HEK293 (cell line): ENCODE results near the gene ERBB4.

Source experiments
- CTCF ChIA-PET: fragments of 350-600 bp; formaldehyde crosslinking; extraction: SDS; loops from one replicate; lab custom pipeline; 2021; ENCODE audit warnings: antibody characterized with exemption; lab: Yijun Ruan, JAX
- POLR2A ChIA-PET: fragments of 300-600 bp; formaldehyde crosslinking; extraction: SDS; loops from one replicate; lab custom pipeline; 2020; ENCODE audit warnings: antibody characterized with exemption, inconsistent platforms; lab: Yijun Ruan, JAX
- H3K27ac ChIP-seq: fragments of 200-500 bp; sonication (Bioruptor generic); 2 replicates; pipeline ENCODE4 v1.5.1; 2014; ENCODE audit warnings: low read depth, low read length, control low read depth, inconsistent platforms; ENCODE audit errors: extremely low read depth
- H3K36me3 ChIP-seq, 2 experiments: fragments of 200-500 bp in 1 of 2; sonication (Bioruptor generic) in 1 of 2; 1 replicate in 1 of 2; 2 replicates in 1 of 2; pipeline ENCODE4 v1.5.1; 2014 to 2017; ENCODE audit warnings: inconsistent platforms in 2 of 2, low read length in 2 of 2; ENCODE audit not compliant: control insufficient read depth in 2 of 2, insufficient read depth in 1 of 2
- H3K4me1 ChIP-seq: fragments of 200-500 bp; sonication (Bioruptor generic); 2 replicates; pipeline ENCODE4 v1.5.1; 2014; ENCODE audit warnings: mild to moderate bottlenecking, low read length, inconsistent platforms; ENCODE audit not compliant: control insufficient read depth, insufficient read depth
- H3K4me3 ChIP-seq: 2 replicates; pipeline ENCODE4 v1.5.1; 2011; ENCODE audit warnings: low read depth, mild to moderate bottlenecking, control low read depth, low read length, moderate library complexity
- H3K9me3 ChIP-seq: fragments of 200-500 bp; sonication (Bioruptor generic); 2 replicates; pipeline ENCODE4 v1.5.1; 2014; ENCODE audit warnings: low read depth, low read length, inconsistent platforms; ENCODE audit not compliant: control insufficient read depth, insufficient read depth
- BCL11A ChIP-seq: fragments of 450-650 bp; formaldehyde crosslinking; IDR thresholded peaks from 2 replicates; pipeline ENCODE4 v1.5.1; 2016; ENCODE audit warnings: low read depth, missing biosample characterization, missing genetic modification characterization
- GLI4 ChIP-seq: fragments of 450-650 bp; formaldehyde crosslinking; IDR thresholded peaks from 2 replicates; pipeline ENCODE4 v1.5.1; 2016; ENCODE audit warnings: missing biosample characterization, missing genetic modification characterization
- IKZF3 ChIP-seq: fragments of 450-650 bp; IDR thresholded peaks from 2 replicates; pipeline ENCODE4 v1.5.0; 2018; ENCODE audit warnings: missing biosample characterization, mild to moderate bottlenecking, missing genetic modification characterization, moderate library complexity
- INSM2 ChIP-seq: fragments of 450-650 bp; formaldehyde crosslinking; IDR thresholded peaks from 2 replicates; pipeline ENCODE4 v1.5.1; 2016; ENCODE audit warnings: missing biosample characterization, missing genetic modification characterization
- KLF9 ChIP-seq: fragments of 450-650 bp; formaldehyde crosslinking; IDR thresholded peaks from 2 replicates; pipeline ENCODE4 v1.5.1; 2016; ENCODE audit warnings: missing biosample characterization, missing genetic modification characterization, low read depth
- SALL2 ChIP-seq: fragments of 450-650 bp; formaldehyde crosslinking; IDR thresholded peaks from 2 replicates; pipeline ENCODE4 v1.5.0; 2017; ENCODE audit warnings: missing biosample characterization, mild to moderate bottlenecking, missing genetic modification characterization, borderline replicate concordance
- SP7 ChIP-seq: fragments of 450-650 bp; formaldehyde crosslinking; IDR thresholded peaks from 2 replicates; pipeline ENCODE4 v1.5.1; 2016; ENCODE audit warnings: missing biosample characterization, missing genetic modification characterization
- ZNF114 ChIP-seq: fragments of 450-650 bp; formaldehyde crosslinking; IDR thresholded peaks from 2 replicates; pipeline ENCODE4 v1.5.0; 2017; ENCODE audit warnings: missing biosample characterization, missing genetic modification characterization
- ZNF133 ChIP-seq: fragments of 450-650 bp; formaldehyde crosslinking; IDR thresholded peaks from 2 replicates; pipeline ENCODE4 v1.5.1; 2016; ENCODE audit warnings: missing biosample characterization, missing genetic modification characterization
- ZNF157 ChIP-seq: fragments of 450-650 bp; formaldehyde crosslinking; IDR thresholded peaks from 2 replicates; pipeline ENCODE4 v1.5.1; 2016; ENCODE audit warnings: missing biosample characterization, missing genetic modification characterization
- ZNF175 ChIP-seq: fragments of 450-650 bp; formaldehyde crosslinking; IDR thresholded peaks from 2 replicates; pipeline ENCODE4 v1.5.1; 2016; ENCODE audit warnings: missing biosample characterization, missing genetic modification characterization
- ZNF223 ChIP-seq: fragments of 450-650 bp; formaldehyde crosslinking; IDR thresholded peaks from 2 replicates; pipeline ENCODE4 v1.5.1; 2016; ENCODE audit warnings: missing biosample characterization, missing genetic modification characterization
- ZNF239 ChIP-seq: fragments of 450-650 bp; formaldehyde crosslinking; IDR thresholded peaks from 2 replicates; pipeline ENCODE4 v1.5.1; 2016; ENCODE audit warnings: missing biosample characterization, missing genetic modification characterization
- ZNF341 ChIP-seq: fragments of 450-650 bp; formaldehyde crosslinking; IDR thresholded peaks from 2 replicates; pipeline ENCODE4; 2016; ENCODE audit warnings: low read depth, missing biosample characterization, missing genetic modification characterization
- ZNF404 ChIP-seq: fragments of 450-650 bp; formaldehyde crosslinking; IDR thresholded peaks from 2 replicates; pipeline ENCODE4 v1.5.1; 2017; ENCODE audit warnings: missing biosample characterization, missing genetic modification characterization
- ZNF501 ChIP-seq: fragments of 450-650 bp; formaldehyde crosslinking; IDR thresholded peaks from 2 replicates; pipeline ENCODE4 v1.5.1; 2016; ENCODE audit warnings: missing biosample characterization, missing genetic modification characterization
- ZNF560 ChIP-seq: fragments of 450-650 bp; formaldehyde crosslinking; IDR thresholded peaks from 2 replicates; pipeline ENCODE4 v1.5.1; 2017; ENCODE audit warnings: missing biosample characterization, missing genetic modification characterization, borderline replicate concordance
- ZNF561 ChIP-seq: fragments of 450-650 bp; IDR thresholded peaks from 2 replicates; pipeline ENCODE4 v1.5.1; 2018; ENCODE audit warnings: missing biosample characterization, missing genetic modification characterization, borderline replicate concordance
- ZNF624 ChIP-seq: fragments of 450-650 bp; formaldehyde crosslinking; IDR thresholded peaks from 2 replicates; pipeline ENCODE4 v1.5.1; 2017; ENCODE audit warnings: missing biosample characterization, missing genetic modification characterization
- ZNF677 ChIP-seq: fragments of 450-650 bp; IDR thresholded peaks from 2 replicates; pipeline ENCODE4 v1.5.0; 2018; ENCODE audit warnings: missing biosample characterization, mild to moderate bottlenecking, missing genetic modification characterization, moderate library complexity
- ZNF747 ChIP-seq: fragments of 450-650 bp; formaldehyde crosslinking; IDR thresholded peaks from 2 replicates; pipeline ENCODE4 v1.5.1; 2016; ENCODE audit warnings: missing biosample characterization, missing genetic modification characterization
- ZNF777 ChIP-seq: fragments of 450-650 bp; formaldehyde crosslinking; IDR thresholded peaks from 2 replicates; pipeline ENCODE4 v1.5.1; 2017; ENCODE audit warnings: missing biosample characterization, missing genetic modification characterization, borderline replicate concordance
- ZNF792 ChIP-seq: fragments of 450-650 bp; formaldehyde crosslinking; IDR thresholded peaks from 2 replicates; pipeline ENCODE4 v1.5.1; 2016; ENCODE audit warnings: missing biosample characterization, missing genetic modification characterization
- TF ChIP-seq, protein P1 (sequence below): fragments of 450-650 bp; formaldehyde crosslinking; IDR thresholded peaks from 2 replicates; pipeline ENCODE4 v1.5.1; 2016; ENCODE audit warnings: missing biosample characterization, missing genetic modification characterization
- TF ChIP-seq, protein P2 (sequence below): fragments of 450-650 bp; formaldehyde crosslinking; IDR thresholded peaks from 2 replicates; pipeline ENCODE4 v1.5.1; 2016; ENCODE audit warnings: missing biosample characterization, missing genetic modification characterization
- TF ChIP-seq, protein P3 (sequence below): fragments of 450-650 bp; IDR thresholded peaks from 2 replicates; pipeline ENCODE4 v1.5.1; 2018; ENCODE audit warnings: missing biosample characterization, missing genetic modification characterization
- TF ChIP-seq, protein P4 (sequence below): fragments of 450-650 bp; formaldehyde crosslinking; IDR thresholded peaks from 2 replicates; pipeline ENCODE4 v1.5.1; 2016; ENCODE audit warnings: missing biosample characterization, missing genetic modification characterization, low read depth

Gene ERBB4

GRCh38 chr2:211837706-211838105, 700.9 kb downstream of the ERBB4 start (continued):
- TF ChIP-seq, protein P1, sequence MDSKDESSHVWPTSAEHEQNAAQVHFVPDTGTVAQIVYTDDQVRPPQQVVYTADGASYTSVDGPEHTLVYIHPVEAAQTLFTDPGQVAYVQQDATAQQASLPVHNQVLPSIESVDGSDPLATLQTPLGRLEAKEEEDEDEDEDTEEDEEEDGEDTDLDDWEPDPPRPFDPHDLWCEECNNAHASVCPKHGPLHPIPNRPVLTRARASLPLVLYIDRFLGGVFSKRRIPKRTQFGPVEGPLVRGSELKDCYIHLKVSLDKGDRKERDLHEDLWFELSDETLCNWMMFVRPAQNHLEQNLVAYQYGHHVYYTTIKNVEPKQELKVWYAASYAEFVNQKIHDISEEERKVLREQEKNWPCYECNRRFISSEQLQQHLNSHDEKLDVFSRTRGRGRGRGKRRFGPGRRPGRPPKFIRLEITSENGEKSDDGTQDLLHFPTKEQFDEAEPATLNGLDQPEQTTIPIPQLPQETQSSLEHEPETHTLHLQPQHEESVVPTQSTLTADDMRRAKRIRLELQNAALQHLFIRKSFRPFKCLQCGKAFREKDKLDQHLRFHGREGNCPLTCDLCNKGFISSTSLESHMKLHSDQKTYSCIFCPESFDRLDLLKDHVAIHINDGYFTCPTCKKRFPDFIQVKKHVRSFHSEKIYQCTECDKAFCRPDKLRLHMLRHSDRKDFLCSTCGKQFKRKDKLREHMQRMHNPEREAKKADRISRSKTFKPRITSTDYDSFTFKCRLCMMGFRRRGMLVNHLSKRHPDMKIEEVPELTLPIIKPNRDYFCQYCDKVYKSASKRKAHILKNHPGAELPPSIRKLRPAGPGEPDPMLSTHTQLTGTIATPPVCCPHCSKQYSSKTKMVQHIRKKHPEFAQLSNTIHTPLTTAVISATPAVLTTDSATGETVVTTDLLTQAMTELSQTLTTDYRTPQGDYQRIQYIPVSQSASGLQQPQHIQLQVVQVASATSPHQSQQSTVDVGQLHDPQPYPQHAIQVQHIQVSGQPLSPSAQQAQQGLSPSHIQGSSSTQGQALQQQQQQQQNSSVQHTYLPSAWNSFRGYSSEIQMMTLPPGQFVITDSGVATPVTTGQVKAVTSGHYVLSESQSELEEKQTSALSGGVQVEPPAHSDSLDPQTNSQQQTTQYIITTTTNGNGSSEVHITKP, result no peak

DNA sequence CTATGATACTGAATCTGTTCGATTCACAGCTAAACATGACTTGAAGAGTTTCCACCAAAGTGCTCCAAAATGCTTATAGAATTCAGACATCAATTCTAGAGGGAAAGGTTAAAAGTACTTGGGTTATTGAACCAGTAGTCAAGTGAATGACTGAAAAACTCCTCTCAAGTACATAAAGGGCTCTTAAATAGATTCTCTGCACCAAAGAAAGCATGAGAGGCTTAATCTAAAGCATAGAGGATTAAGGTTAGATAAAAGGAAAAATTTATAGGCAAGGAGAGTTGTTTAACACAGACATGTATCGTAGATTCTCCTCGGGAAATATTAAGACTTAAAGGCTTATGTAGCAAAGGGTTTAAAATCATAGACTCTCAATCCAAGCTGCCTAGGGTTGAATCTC, 701.4 kb downstream of the ERBB4 start:
- no peaks in the 10 kb centered on the region for H3K36me3 ChIP-seq
- H3K9me3 ChIP-seq, result no peaks in the 10 kb centered on the region
- no peak for TF ChIP-seq ZNF560
- no peak for TF ChIP-seq ZNF747 (tag by site-specific recombination)
- no peak for TF ChIP-seq ZNF175 (tag by site-specific recombination)
- TF ChIP-seq IKZF3, result no peak
- TF ChIP-seq ZNF341 (tag by site-specific recombination), result no peak
- no peak for TF ChIP-seq ZNF133 (tag by site-specific recombination)
- TF ChIP-seq SALL2, result no peak
- TF ChIP-seq ZNF239, result no peak
- TF ChIP-seq ZNF792 (tag by site-specific recombination), result no peak
- TF ChIP-seq BCL11A (tag by site-specific recombination), result no peak
- TF ChIP-seq GLI4 (tag by site-specific recombination), result no peak
- no peak for TF ChIP-seq SP7
- TF ChIP-seq ZNF561, result no peak
- TF ChIP-seq, protein P2, sequence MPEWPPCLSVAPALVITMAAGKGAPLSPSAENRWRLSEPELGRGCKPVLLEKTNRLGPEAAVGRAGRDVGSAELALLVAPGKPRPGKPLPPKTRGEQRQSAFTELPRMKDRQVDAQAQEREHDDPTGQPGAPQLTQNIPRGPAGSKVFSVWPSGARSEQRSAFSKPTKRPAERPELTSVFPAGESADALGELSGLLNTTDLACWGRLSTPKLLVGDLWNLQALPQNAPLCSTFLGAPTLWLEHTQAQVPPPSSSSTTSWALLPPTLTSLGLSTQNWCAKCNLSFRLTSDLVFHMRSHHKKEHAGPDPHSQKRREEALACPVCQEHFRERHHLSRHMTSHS (tag by site-specific recombination), result no peak
- TF ChIP-seq ZNF157, result no peak
- TF ChIP-seq, protein P3, sequence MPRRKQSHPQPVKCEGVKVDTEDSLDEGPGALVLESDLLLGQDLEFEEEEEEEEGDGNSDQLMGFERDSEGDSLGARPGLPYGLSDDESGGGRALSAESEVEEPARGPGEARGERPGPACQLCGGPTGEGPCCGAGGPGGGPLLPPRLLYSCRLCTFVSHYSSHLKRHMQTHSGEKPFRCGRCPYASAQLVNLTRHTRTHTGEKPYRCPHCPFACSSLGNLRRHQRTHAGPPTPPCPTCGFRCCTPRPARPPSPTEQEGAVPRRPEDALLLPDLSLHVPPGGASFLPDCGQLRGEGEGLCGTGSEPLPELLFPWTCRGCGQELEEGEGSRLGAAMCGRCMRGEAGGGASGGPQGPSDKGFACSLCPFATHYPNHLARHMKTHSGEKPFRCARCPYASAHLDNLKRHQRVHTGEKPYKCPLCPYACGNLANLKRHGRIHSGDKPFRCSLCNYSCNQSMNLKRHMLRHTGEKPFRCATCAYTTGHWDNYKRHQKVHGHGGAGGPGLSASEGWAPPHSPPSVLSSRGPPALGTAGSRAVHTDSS (tag by site-specific recombination), result no peak
- TF ChIP-seq KLF9 (tag by site-specific recombination), result no peak
- TF ChIP-seq ZNF223, result no peak
- H3K27ac ChIP-seq, result no peak overlapping the region
- ChIA-PET POLR2A (no interaction called here), CTCF (interaction anchor here (0.9 kb wide), 1 partner anchor 92 kb away, joined by 3 read pairs; no protein-coding TSS in a partner anchor)
- no peaks in the 10 kb centered on the region; the same call in 1 of the 2 replicates for H3K4me1 ChIP-seq
- no peak overlapping the region for H3K4me3 ChIP-seq

GRCh38 chr2:211836409-211836808, 702.2 kb downstream of the ERBB4 start:
- CTCF ChIA-PET, result interaction anchor here (0.8 kb wide), 1 partner anchor 372 kb away, joined by 3 read pairs; no protein-coding TSS in a partner anchor
- H3K27ac ChIP-seq, result no peak overlapping the region
- H3K4me1 ChIP-seq, result no peaks in the 10 kb centered on the region; the same call in 1 of the 2 replicates
- H3K4me3 ChIP-seq, result no peak overlapping the region
- POLR2A ChIA-PET, result no interaction called here
- H3K9me3 ChIP-seq, result no peaks in the 10 kb centered on the region
- no peaks in the 10 kb centered on the region for H3K36me3 ChIP-seq
- no peak for TF ChIP-seq ZNF624 (tag by site-specific recombination)
- no peak for TF ChIP-seq ZNF501 (tag by site-specific recombination)
- no peak for TF ChIP-seq ZNF777 (tag by site-specific recombination)
- no peak for TF ChIP-seq ZNF114 (tag by site-specific recombination)
- no peak for TF ChIP-seq ZNF404 (tag by site-specific recombination)
- no peak for TF ChIP-seq ZNF677 (tag by site-specific recombination)
- TF ChIP-seq, protein P4, sequence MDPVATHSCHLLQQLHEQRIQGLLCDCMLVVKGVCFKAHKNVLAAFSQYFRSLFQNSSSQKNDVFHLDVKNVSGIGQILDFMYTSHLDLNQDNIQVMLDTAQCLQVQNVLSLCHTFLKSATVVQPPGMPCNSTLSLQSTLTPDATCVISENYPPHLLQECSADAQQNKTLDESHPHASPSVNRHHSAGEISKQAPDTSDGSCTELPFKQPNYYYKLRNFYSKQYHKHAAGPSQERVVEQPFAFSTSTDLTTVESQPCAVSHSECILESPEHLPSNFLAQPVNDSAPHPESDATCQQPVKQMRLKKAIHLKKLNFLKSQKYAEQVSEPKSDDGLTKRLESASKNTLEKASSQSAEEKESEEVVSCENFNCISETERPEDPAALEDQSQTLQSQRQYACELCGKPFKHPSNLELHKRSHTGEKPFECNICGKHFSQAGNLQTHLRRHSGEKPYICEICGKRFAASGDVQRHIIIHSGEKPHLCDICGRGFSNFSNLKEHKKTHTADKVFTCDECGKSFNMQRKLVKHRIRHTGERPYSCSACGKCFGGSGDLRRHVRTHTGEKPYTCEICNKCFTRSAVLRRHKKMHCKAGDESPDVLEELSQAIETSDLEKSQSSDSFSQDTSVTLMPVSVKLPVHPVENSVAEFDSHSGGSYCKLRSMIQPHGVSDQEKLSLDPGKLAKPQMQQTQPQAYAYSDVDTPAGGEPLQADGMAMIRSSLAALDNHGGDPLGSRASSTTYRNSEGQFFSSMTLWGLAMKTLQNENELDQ (tag by site-specific recombination), result no peak
- TF ChIP-seq INSM2 (tag by site-specific recombination), result no peak
- TF ChIP-seq SALL2, result no peak
